Glutamatergic neuron (in vitro differentiated cells): ENCODE results near the gene RCL1. TPM values are rescaled to one million over a fixed set of nuclear protein-coding genes. Genes with fewer than 3 reads are reported as not detected.

Source experiments
- DNase-seq: peaks from one replicate; pipeline ENCODE4 v3.0.0; 2022
- H3K27ac Mint-ChIP-seq: one replicate; pipeline ENCODE4 v1.8.0; 2020; ENCODE audit warnings: mild to moderate bottlenecking, mixed read lengths, inconsistent platforms; ENCODE audit not compliant: unreplicated experiment
- H3K27me3 Mint-ChIP-seq: one replicate; pipeline ENCODE4 v1.8.0; 2020; ENCODE audit warnings: mild to moderate bottlenecking, moderate library complexity, mixed read lengths, inconsistent platforms; ENCODE audit not compliant: unreplicated experiment
- H3K36me3 Mint-ChIP-seq: one replicate; pipeline ENCODE4 v1.8.0; 2020; ENCODE audit warnings: mild to moderate bottlenecking, mixed read lengths, inconsistent platforms; ENCODE audit not compliant: unreplicated experiment
- H3K4me1 Mint-ChIP-seq: one replicate; pipeline ENCODE4 v1.8.0; 2020; ENCODE audit warnings: mild to moderate bottlenecking, low read depth, mixed read lengths, inconsistent platforms; ENCODE audit not compliant: unreplicated experiment
- H3K4me3 Mint-ChIP-seq: one replicate; pipeline ENCODE4 v1.8.0; 2020; ENCODE audit warnings: mild to moderate bottlenecking, mixed read lengths, inconsistent platforms; ENCODE audit not compliant: unreplicated experiment
- H3K9me3 Mint-ChIP-seq: one replicate; pipeline ENCODE4 v1.8.0; 2020; ENCODE audit warnings: mild to moderate bottlenecking, moderate library complexity, mixed read lengths, inconsistent platforms; ENCODE audit not compliant: unreplicated experiment
- total RNA-seq: library from RNA; stranded (reverse); fragmentation: NEBNext Ultra II Directional; extraction: Animal tissue kit (Norgen Biotek cat#: 25700); gene quantifications from one replicate; pipeline ENCODE4 v1.2.1, GENCODE V29; 2021; ENCODE audit not compliant: unreplicated experiment
- TF ChIP-seq, protein P1 (sequence below): fragments of 200-600 bp; sonication (generic); IDR thresholded peaks from one replicate; pipeline ENCODE4 v1.5.0; 2021; ENCODE audit not compliant: partially characterized antibody, unreplicated experiment

Gene RCL1
- total RNA-seq, 1 donor from 2014 or later: 14.4 TPM

DNA sequence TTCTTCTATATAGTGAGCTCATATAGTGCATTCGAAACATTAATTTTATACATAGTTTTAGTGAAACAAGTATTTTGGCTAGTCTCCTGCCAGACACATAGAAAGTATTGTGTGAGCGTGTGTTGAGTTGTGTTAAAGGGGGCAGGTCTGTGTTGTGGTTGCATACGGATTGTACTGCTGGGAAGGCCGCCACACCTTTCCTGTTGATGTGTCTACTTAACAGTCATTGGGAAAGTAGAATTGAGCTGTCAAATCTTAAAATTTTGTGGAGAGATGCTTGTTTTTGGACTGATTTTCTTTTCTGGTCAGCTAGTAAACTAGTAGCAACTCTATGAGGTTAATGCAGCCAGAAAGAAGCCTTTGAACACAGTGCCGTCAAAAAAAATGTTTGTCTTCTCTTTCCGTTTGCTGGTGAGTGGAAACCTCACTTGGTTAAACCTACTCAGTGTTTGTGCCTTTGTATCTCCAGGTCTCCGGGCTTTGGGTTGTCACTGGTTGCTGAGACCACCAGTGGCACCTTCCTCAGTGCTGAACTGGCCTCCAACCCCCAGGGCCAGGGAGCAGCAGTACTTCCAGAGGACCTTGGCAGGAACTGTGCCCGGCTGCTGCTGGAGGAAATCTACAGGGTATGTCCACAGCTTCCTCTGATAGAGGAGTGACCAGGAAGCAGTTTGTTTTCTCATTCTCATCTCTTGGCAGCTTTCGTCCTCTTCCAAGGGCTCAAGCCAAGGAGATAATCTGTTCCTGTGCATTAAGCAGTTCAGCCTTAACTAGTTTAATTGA is 51.5 kb downstream of the RCL1 start:
- TF ChIP-seq, protein P1, sequence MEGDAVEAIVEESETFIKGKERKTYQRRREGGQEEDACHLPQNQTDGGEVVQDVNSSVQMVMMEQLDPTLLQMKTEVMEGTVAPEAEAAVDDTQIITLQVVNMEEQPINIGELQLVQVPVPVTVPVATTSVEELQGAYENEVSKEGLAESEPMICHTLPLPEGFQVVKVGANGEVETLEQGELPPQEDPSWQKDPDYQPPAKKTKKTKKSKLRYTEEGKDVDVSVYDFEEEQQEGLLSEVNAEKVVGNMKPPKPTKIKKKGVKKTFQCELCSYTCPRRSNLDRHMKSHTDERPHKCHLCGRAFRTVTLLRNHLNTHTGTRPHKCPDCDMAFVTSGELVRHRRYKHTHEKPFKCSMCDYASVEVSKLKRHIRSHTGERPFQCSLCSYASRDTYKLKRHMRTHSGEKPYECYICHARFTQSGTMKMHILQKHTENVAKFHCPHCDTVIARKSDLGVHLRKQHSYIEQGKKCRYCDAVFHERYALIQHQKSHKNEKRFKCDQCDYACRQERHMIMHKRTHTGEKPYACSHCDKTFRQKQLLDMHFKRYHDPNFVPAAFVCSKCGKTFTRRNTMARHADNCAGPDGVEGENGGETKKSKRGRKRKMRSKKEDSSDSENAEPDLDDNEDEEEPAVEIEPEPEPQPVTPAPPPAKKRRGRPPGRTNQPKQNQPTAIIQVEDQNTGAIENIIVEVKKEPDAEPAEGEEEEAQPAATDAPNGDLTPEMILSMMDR: no peak
- H3K4me1 Mint-ChIP-seq: no peaks in the 10 kb centered on the region
- no peaks in the 10 kb centered on the region for H3K36me3 Mint-ChIP-seq
- H3K4me3 Mint-ChIP-seq: no peak overlapping the region
- no peak for DNase-seq
- no peaks in the 10 kb centered on the region for H3K27me3 Mint-ChIP-seq
- no peak overlapping the region for H3K27ac Mint-ChIP-seq
- no peaks in the 10 kb centered on the region for H3K9me3 Mint-ChIP-seq

DNA sequence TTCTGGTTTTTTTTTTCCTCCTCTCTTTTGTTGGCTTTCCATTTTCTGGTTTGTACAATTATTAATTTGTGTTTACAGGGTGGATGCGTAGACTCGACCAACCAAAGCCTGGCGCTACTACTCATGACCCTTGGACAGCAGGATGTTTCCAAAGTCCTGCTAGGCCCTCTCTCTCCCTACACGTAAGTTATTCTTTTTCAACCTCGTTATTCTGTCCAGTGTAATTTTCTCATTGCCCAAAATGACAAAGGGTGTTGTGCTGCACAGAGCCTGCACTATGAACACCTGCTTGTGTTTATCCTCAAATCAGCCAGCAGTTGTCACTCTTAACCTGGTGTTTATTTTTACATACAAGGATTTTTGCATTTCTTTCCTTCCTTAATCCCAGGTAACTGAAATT is 56.6 kb downstream of the RCL1 start:
- DNase-seq: no peak
- Mint-ChIP-seq H3K9me3 (no peaks in the 10 kb centered on the region), H3K4me1 (no peaks in the 10 kb centered on the region), H3K27me3 (peaks cover 3% of the 10 kb centered on the region), H3K36me3 (no peaks in the 10 kb centered on the region), H3K4me3 (no peak overlapping the region), H3K27ac (no peak overlapping the region)
- TF ChIP-seq, protein P1: no peak

DNA sequence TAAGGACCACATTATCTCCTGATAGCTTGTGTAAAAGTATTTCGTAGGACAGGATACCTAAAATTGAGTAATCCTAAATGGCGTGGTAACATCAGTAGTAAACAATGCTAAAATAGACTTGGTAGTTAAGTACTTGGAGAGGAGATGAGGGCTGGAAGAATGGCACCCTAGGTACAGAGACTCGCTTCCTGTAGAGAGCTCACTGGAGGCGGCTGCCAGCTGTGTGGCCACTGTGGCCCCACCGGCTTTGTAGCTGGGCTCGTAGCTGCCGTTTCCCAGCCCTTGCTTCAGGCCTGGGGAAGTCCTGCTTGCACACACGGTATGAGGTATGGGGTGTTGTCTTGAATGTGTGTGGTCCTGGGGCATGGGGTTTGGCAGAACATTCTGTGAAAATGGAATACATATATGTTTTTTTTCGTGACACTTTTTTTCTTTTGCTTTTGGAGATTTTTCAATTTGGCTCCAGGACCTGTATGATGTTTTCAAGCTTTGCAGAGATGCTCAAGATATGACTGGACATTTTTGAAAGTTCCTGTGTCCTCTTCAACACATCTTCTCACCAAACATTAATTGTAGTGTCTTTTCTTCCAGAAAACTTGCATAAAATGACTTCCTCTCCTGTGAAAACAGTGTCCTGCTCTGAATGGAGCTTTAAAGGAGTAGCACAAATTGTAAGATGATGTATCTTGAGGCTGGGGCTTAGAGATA is 58.0 kb downstream of the RCL1 start:
- no peak for DNase-seq
- H3K4me3 Mint-ChIP-seq: no peak overlapping the region
- TF ChIP-seq, protein P1: no peak

DNA sequence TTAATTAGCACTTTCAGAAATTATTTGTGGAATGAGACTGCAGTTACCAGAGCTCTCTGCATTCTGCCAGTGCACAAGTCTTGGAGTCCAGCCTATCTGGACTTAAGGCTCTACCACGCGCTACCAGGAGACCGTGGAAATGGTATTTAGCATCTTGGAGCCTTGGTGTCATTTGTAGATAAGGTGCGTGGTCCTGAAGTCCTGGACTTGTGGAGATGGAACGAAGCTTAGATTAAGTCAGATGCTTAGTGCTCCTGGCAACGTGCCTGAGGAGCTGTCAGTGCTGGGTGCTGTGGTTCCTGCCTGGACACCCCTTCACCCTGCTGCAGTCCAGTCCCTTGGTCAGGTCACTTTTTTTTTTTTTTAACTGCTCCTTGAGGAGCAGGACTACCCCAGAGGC is 59.7 kb downstream of the RCL1 start:
- H3K36me3 Mint-ChIP-seq: peaks cover 4% of the 10 kb centered on the region
- no peak overlapping the region for H3K4me3 Mint-ChIP-seq
- DNase-seq: no peak
- peaks cover 2% of the 10 kb centered on the region for H3K9me3 Mint-ChIP-seq
- peaks cover 3% of the 10 kb centered on the region for H3K27me3 Mint-ChIP-seq
- no peak overlapping the region for H3K27ac Mint-ChIP-seq
- TF ChIP-seq, protein P1: no peak
- no peaks in the 10 kb centered on the region for H3K4me1 Mint-ChIP-seq

More for the DNA sequence above, 58.0 kb downstream of the RCL1 start:
- no peaks in the 10 kb centered on the region for H3K4me1 Mint-ChIP-seq
- no peaks in the 10 kb centered on the region for H3K36me3 Mint-ChIP-seq
- peaks cover 3% of the 10 kb centered on the region for H3K27me3 Mint-ChIP-seq
- H3K9me3 Mint-ChIP-seq: peaks cover 2% of the 10 kb centered on the region
- no peak overlapping the region for H3K27ac Mint-ChIP-seq

DNA sequence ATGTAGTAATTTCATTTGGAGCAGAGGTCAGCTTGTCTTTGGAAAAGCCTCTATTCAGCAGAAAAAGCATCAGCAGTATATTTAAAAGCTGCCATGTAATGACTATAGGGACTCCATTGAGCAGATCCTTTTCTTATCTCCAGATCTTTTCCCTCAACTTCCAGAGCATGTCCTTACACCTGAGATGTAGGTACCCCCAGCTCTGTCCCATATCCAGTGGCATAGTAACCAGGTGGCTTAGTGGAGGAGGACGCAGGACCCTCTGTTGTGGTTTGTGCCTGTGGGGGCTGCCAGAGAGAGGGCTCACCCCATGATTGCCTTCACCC is 61.5 kb downstream of the RCL1 start:
- Mint-ChIP-seq H3K27ac (no peak overlapping the region), H3K27me3 (peaks cover 3% of the 10 kb centered on the region), H3K4me1 (no peaks in the 10 kb centered on the region), H3K4me3 (no peak overlapping the region), H3K36me3 (peaks cover 4% of the 10 kb centered on the region), H3K9me3 (peaks cover 2% of the 10 kb centered on the region)
- DNase-seq: no peak
- TF ChIP-seq, protein P1: no peak
